Measurements from ENCODE around the gene FAM98B. TPM values are rescaled to one million over a fixed set of nuclear protein-coding genes. Genes with fewer than 3 reads are reported as not detected.

The FAM98B gene
- total RNA-seq, 1 donor from 2014 or later, result 15.6 TPM

DNA sequence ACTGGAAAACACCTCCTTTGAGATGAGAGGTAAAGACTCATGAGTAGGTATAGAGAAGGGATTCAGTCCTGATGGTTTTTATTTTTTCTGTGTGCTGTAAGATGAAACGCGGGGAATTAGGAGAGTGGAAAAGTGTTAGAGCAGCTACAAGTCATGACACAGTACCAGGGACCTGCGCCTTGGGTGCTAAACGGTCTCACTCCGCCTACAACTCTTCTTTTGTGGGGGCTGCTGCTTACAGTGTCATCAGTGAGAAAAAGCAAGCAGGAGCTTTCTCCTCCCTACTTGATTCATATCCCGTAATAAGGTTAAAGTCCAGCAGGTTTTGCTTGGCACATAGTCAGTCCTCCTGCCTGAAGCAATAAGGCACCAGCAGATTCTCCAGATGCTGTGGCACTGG lies 71.6 kb downstream of the FAM98B start:
- no peaks in the 10 kb centered on the region for H3K4me1 Mint-ChIP-seq (ENCODE audit: low read depth)

DNA sequence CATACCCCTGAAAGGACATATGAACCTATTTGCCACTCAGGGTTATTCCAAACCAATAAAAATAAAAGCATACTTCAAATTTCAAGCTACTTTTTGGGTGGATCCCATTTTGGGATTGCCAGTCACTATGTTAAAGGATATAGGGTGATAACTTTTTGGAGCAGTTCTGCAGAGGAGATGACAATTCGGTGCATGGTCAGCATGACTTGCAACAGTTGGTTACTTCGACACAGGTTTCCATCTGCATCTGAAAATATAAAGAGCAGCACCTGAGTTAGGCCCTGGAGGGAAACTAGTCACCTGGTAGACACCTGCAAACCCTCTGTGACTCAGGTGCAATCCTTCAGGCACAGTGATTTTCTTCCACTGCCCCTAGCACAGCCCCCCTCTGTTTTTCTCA lies 72.2 kb downstream of the FAM98B start:
- DNase-seq (ENCODE audit: low spot score), result no peak
- peaks cover 3% of the 10 kb centered on the region for H3K27me3 Mint-ChIP-seq (ENCODE audit: low read depth)
- no peak overlapping the region for H3K4me3 Mint-ChIP-seq (ENCODE audit: unreplicated experiment)
- TF ChIP-seq, protein P1, sequence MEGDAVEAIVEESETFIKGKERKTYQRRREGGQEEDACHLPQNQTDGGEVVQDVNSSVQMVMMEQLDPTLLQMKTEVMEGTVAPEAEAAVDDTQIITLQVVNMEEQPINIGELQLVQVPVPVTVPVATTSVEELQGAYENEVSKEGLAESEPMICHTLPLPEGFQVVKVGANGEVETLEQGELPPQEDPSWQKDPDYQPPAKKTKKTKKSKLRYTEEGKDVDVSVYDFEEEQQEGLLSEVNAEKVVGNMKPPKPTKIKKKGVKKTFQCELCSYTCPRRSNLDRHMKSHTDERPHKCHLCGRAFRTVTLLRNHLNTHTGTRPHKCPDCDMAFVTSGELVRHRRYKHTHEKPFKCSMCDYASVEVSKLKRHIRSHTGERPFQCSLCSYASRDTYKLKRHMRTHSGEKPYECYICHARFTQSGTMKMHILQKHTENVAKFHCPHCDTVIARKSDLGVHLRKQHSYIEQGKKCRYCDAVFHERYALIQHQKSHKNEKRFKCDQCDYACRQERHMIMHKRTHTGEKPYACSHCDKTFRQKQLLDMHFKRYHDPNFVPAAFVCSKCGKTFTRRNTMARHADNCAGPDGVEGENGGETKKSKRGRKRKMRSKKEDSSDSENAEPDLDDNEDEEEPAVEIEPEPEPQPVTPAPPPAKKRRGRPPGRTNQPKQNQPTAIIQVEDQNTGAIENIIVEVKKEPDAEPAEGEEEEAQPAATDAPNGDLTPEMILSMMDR (IDR thresholded peaks at IDR 0.05), result no peak
- no peaks in the 10 kb centered on the region for H3K4me1 Mint-ChIP-seq (ENCODE audit: low read depth)
- no peak overlapping the region for H3K27ac Mint-ChIP-seq (ENCODE audit: unreplicated experiment)
- peaks cover 1% of the 10 kb centered on the region for H3K36me3 Mint-ChIP-seq (ENCODE audit: low read depth)
- peaks cover 2% of the 10 kb centered on the region for H3K9me3 Mint-ChIP-seq (ENCODE audit: low read depth)

More for the DNA sequence above, 71.6 kb downstream of the FAM98B start:
- Mint-ChIP-seq H3K27me3 (ENCODE audit: low read depth) (peaks cover 3% of the 10 kb centered on the region), H3K36me3 (ENCODE audit: low read depth) (peaks cover 1% of the 10 kb centered on the region), H3K9me3 (ENCODE audit: low read depth) (peaks cover 2% of the 10 kb centered on the region), H3K4me3 (ENCODE audit: unreplicated experiment) (no peak overlapping the region), H3K27ac (ENCODE audit: unreplicated experiment) (no peak overlapping the region)
- DNase-seq (ENCODE audit: low spot score), result no peak
- TF ChIP-seq, protein P1 (IDR thresholded peaks at IDR 0.05), result no peak

DNA sequence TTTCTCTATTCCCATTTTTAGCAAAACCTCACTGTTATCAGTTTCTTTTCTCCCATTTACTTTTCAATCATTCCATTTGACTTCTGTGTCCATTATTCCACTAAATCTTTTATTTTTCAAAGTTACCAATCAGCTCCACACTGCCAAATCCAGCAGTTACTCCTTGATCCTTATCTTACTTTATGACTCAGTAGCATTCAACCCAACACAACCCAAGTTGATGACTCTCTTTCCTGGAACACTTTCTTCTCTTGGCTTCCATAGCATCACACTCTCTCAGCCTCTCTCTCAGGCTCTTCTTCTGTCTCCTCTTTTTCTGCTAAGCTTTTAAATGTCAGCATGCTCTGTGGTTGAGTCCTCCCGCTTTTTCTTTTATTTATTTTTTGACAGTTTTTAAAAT lies 74.4 kb downstream of the FAM98B start:
- H3K27me3 Mint-ChIP-seq (ENCODE audit: low read depth), result peaks cover 1% of the 10 kb centered on the region
- TF ChIP-seq, protein P1 (IDR thresholded peaks at IDR 0.05), result no peak
- peaks cover 2% of the 10 kb centered on the region for H3K9me3 Mint-ChIP-seq (ENCODE audit: low read depth)
- H3K4me1 Mint-ChIP-seq (ENCODE audit: low read depth), result peaks cover 7% of the 10 kb centered on the region
- H3K4me3 Mint-ChIP-seq (ENCODE audit: unreplicated experiment), result no peak overlapping the region
- H3K36me3 Mint-ChIP-seq (ENCODE audit: low read depth), result peaks cover 1% of the 10 kb centered on the region
- no peak for DNase-seq (ENCODE audit: low spot score)
- no peak overlapping the region for H3K27ac Mint-ChIP-seq (ENCODE audit: unreplicated experiment)

DNA sequence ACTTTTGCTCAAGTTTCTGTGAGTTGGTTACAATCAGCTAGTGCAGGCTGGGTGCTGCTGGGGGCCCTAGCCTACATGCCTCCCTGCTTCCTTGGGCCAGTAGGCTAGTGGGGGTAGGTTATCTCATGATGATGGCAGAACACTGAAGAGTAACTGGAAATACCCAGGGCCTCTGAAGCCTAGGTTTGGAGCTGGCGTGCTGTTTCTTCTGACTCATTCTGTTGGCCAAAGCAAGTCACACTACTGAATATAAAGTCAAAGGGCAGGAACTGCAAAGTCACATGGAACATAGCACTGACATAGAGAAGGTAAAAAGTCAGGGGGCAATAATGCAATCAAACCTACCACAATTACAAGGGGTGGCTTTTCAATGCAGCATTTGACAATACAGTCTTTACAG lies 76.2 kb downstream of the FAM98B start:
- Mint-ChIP-seq H3K36me3 (ENCODE audit: low read depth) (peaks cover 1% of the 10 kb centered on the region), H3K27ac (ENCODE audit: unreplicated experiment) (no peak overlapping the region), H3K9me3 (ENCODE audit: low read depth) (peaks cover 2% of the 10 kb centered on the region), H3K4me1 (ENCODE audit: low read depth) (peaks cover 8% of the 10 kb centered on the region), H3K4me3 (ENCODE audit: unreplicated experiment) (no peak overlapping the region), H3K27me3 (ENCODE audit: low read depth) (peaks cover 1% of the 10 kb centered on the region)
- TF ChIP-seq, protein P1 (IDR thresholded peaks at IDR 0.05), result no peak
- no peak for DNase-seq (ENCODE audit: low spot score)

DNA sequence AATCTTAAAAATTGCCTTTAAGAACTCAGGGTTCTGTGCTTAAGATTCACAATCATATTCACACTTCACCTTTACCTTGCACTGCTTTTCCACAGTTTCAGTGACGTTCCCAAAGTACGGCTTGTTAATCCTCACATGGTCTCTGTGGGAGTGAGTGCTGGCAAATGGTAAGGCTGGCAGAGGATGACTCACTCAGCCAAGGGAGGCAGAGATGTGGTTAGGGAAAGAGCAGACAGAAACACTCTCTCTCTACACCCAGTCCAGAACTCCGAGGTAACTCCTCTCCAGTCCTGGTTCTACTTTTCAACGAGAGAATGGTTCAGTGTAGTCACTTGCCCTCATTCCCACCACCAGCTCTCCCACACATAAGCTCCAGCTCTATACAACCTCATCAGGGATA lies 77.6 kb downstream of the FAM98B start:
- peaks cover 1% of the 10 kb centered on the region for H3K36me3 Mint-ChIP-seq (ENCODE audit: low read depth)
- no peak overlapping the region for H3K27ac Mint-ChIP-seq (ENCODE audit: unreplicated experiment)
- H3K4me3 Mint-ChIP-seq (ENCODE audit: unreplicated experiment), result no peak overlapping the region
- DNase-seq (ENCODE audit: low spot score), result no peak
- peaks cover 21% of the 10 kb centered on the region for H3K4me1 Mint-ChIP-seq (ENCODE audit: low read depth)
- TF ChIP-seq, protein P1 (IDR thresholded peaks at IDR 0.05), result no peak
- no peaks in the 10 kb centered on the region for H3K27me3 Mint-ChIP-seq (ENCODE audit: low read depth)
- peaks cover 2% of the 10 kb centered on the region for H3K9me3 Mint-ChIP-seq (ENCODE audit: low read depth)
